K562 (cell line): ENCODE data around the gene CXCL12. TPM values are rescaled to one million over a fixed set of nuclear protein-coding genes. Genes with fewer than 3 reads are reported as not detected.

Experiments
- ATAC-seq: fragments of 200-7000 bp; cut with Tn5 transposase; 3 replicates; pipeline ENCODE4 v1.9.1; 2020; ENCODE audit warnings: moderate library complexity
- BruUV-seq: library from RNA; stranded (reverse); fragments of 400-500 nt; replicated peaks from 2 replicates; lab custom pipeline; 2021; lab: Mats Ljungman, UMichigan
- CTCF ChIA-PET: fragments of 300-600 bp; formaldehyde crosslinking; extraction: SDS; loops from one replicate; lab custom pipeline; 2021; ENCODE audit warnings: low intra/inter-chr PET ratio; lab: Yijun Ruan, JAX
- POLR2A ChIA-PET: fragments of 300-600, 350-650 bp; sonication (Branson Sonifier 250); formaldehyde crosslinking; extraction: SDS; loops from one replicate; lab custom pipeline; 2021; ENCODE audit warnings: antibody characterized with exemption, inconsistent platforms; lab: Yijun Ruan, JAX
- DNase-seq, 4 experiments: peaks; one replicate each; pipeline versions ENCODE4 v3.0.0 to v3.0.0-alpha.2; 2011 to 2018; ENCODE audit warnings: low spot score in 3 of 4, mixed read lengths in 3 of 4; ENCODE audit errors: extremely low read depth in 1 of 4
- FAIRE-seq: peaks from 2 replicates; lab custom pipeline; 2011; peaks lifted over from hg19 to GRCh38; lab: Jason Lieb, UNC
- H2AFZ ChIP-seq: 2 replicates; pipeline ENCODE4 v1.6.0; 2011; ENCODE audit warnings: low read depth, low read length, control low read depth, inconsistent platforms
- H3K27ac ChIP-seq: fragments of 200-600 bp; 3 replicates; pipeline ENCODE4 v1.8.0; 2011; ENCODE audit warnings: low read depth, mild to moderate bottlenecking, control low read depth, inconsistent platforms, low read length, moderate library complexity, mixed read lengths; ENCODE audit errors: extremely low read depth
- H3K27me3 ChIP-seq, 2 experiments: fragments of 300-600 bp in 1 of 2; 2 replicates in 1 of 2; 3 replicates in 1 of 2; pipeline versions ENCODE4 v1.6.0 to v1.8.0; 2011; ENCODE audit warnings: inconsistent platforms in 2 of 2, low read length in 2 of 2, mild to moderate bottlenecking in 1 of 2, mixed read lengths in 1 of 2, moderate library complexity in 1 of 2; ENCODE audit not compliant: control insufficient read depth in 2 of 2, insufficient read depth in 2 of 2
- H3K36me3 ChIP-seq: fragments of 300-600 bp; 3 replicates; pipeline ENCODE4 v1.8.0; 2011; ENCODE audit warnings: mild to moderate bottlenecking, low read length, inconsistent platforms; ENCODE audit not compliant: control insufficient read depth, insufficient read depth
- H3K4me1 ChIP-seq, 2 experiments: fragments of 200-600 bp in 1 of 2; replicated peaks in 1 of 2; 2 replicates in 1 of 2; 3 replicates in 1 of 2; pipeline versions ENCODE4 v1.5.1 to v1.8.0; 2011; ENCODE audit warnings: inconsistent platforms in 2 of 2, low read length in 2 of 2, mild to moderate bottlenecking in 1 of 2, mixed read lengths in 1 of 2, moderate library complexity in 1 of 2; ENCODE audit not compliant: control insufficient read depth in 2 of 2, insufficient read depth in 2 of 2
- H3K4me2 ChIP-seq: 2 replicates; pipeline ENCODE4 v1.6.1; 2011; ENCODE audit warnings: low read length, control low read depth, inconsistent platforms, mixed read lengths; ENCODE audit not compliant: insufficient read depth
- H3K4me3 ChIP-seq: fragments of 200-600 bp; sonication (generic), shearing (Covaris generic); 2 replicates; pipeline ENCODE4 v1.5.1; 2016; ENCODE audit warnings: control low read depth, inconsistent platforms
- H3K79me2 ChIP-seq: fragments of 200-600 bp; 3 replicates; pipeline ENCODE4 v1.8.0; 2011; ENCODE audit warnings: low read length, inconsistent platforms; ENCODE audit not compliant: control insufficient read depth, insufficient read depth
- H3K9ac ChIP-seq, 2 experiments: 2 replicates each; pipeline versions ENCODE4 v1.6.0 to v1.6.1; 2011; ENCODE audit warnings: low read depth in 2 of 2, low read length in 2 of 2, control low read depth in 1 of 2, inconsistent platforms in 1 of 2, mild to moderate bottlenecking in 1 of 2, mixed read lengths in 1 of 2; ENCODE audit not compliant: insufficient read depth in 1 of 2
- H3K9me1 ChIP-seq: one replicate; pipeline ENCODE4 v1.6.0; 2011; ENCODE audit warnings: inconsistent platforms, mild to moderate bottlenecking, low read length, moderate library complexity; ENCODE audit not compliant: control insufficient read depth, insufficient read depth
- H3K9me3 ChIP-seq: replicated peaks from 2 replicates; pipeline ENCODE4 v1.5.1; 2011; ENCODE audit warnings: low read depth, low read length, inconsistent platforms; ENCODE audit not compliant: control insufficient read depth, insufficient read depth
- H4K20me1 ChIP-seq: replicated peaks from 2 replicates; pipeline ENCODE4 v1.6.1; 2011; ENCODE audit warnings: low read length, inconsistent platforms, mixed read lengths; ENCODE audit not compliant: control insufficient read depth, insufficient read depth
- BCL6 ChIP-seq: fragments of 250-450 bp; sonication (Bioruptor Pico); IDR thresholded peaks from 2 replicates; pipeline ENCODE4 v1.4.0; 2020
- BRCA1 ChIP-seq, 2 experiments: fragments of 450-650 bp in 1 of 2; sonication (generic) in 1 of 2; formaldehyde crosslinking in 1 of 2; IDR thresholded peaks; 2 replicates each; pipeline versions ENCODE4 v1.5.0 to v1.6.1; 2017 to 2020; ENCODE audit warnings: mild to moderate bottlenecking in 1 of 2, missing genetic modification reagents in 1 of 2
- E2F6 ChIP-seq, 2 experiments: IDR thresholded peaks; 2 replicates each; pipeline ENCODE4 v1.6.1; 2011; ENCODE audit warnings: borderline replicate concordance in 1 of 2, control low read depth in 1 of 2, low read depth in 1 of 2, low read length in 1 of 2, mild to moderate bottlenecking in 1 of 2, mixed read lengths in 1 of 2, moderate library complexity in 1 of 2; ENCODE audit not compliant: insufficient read depth in 1 of 2, insufficient read length in 1 of 2, poor library complexity in 1 of 2, severe bottlenecking in 1 of 2; ENCODE audit errors: extremely low read depth in 1 of 2
- EP400 ChIP-seq: fragments of 450-650 bp; IDR thresholded peaks from 2 replicates; pipeline ENCODE4 v1.6.1; 2017; ENCODE audit warnings: antibody characterized with exemption, mild to moderate bottlenecking, moderate library complexity
- GTF2A2 ChIP-seq: IDR thresholded peaks from 2 replicates; pipeline ENCODE4 v1.6.1; 2016; ENCODE audit warnings: mild to moderate bottlenecking, missing genetic modification characterization, missing compliant biosample characterization
- MAZ ChIP-seq, 2 experiments: fragments of 450-650 bp in 1 of 2; sonication (generic) in 1 of 2; formaldehyde crosslinking; IDR thresholded peaks in 1 of 2; conservative IDR thresholded peaks in 1 of 2; 2 replicates each; pipeline versions ENCODE4 v1.4.0 to v1.5.0; 2020; ENCODE audit warnings: mild to moderate bottlenecking in 1 of 2, missing genetic modification reagents in 1 of 2
- MIER1 ChIP-seq: fragments of 450-650 bp; IDR thresholded peaks from 2 replicates; pipeline ENCODE4 v1.6.1; 2016; ENCODE audit warnings: antibody characterized with exemption, mild to moderate bottlenecking, low read depth
- MTA1 ChIP-seq: fragments of 450-650 bp; IDR thresholded peaks from 2 replicates; pipeline ENCODE4 v1.6.1; 2017; ENCODE audit warnings: borderline replicate concordance
- NCOA6 ChIP-seq: fragments of 450-650 bp; IDR thresholded peaks from 2 replicates; pipeline ENCODE4 v1.6.1; 2017; ENCODE audit warnings: mild to moderate bottlenecking
- NFE2L1 ChIP-seq: fragments of 450-650 bp; IDR thresholded peaks from 2 replicates; pipeline ENCODE4 v1.6.1; 2016; ENCODE audit warnings: missing genetic modification characterization, low read depth, mild to moderate bottlenecking, missing compliant biosample characterization, moderate library complexity, borderline replicate concordance
- WHSC1 ChIP-seq: IDR thresholded peaks from one replicate; pipeline ENCODE4 v1.6.1; 2012; ENCODE audit warnings: low read length, control low read depth, inconsistent platforms
- XRCC3 ChIP-seq: fragments of 450-650 bp; IDR thresholded peaks from 2 replicates; pipeline ENCODE4 v1.6.1; 2017; ENCODE audit warnings: mild to moderate bottlenecking, moderate library complexity
- ZNF274 ChIP-seq: IDR thresholded peaks from 2 replicates; pipeline ENCODE4 v1.6.1; 2011; ENCODE audit warnings: low read depth, mild to moderate bottlenecking, low read length, moderate library complexity, borderline replicate concordance
- ZNF3 ChIP-seq: fragments of 250-450 bp; sonication (Bioruptor Pico); IDR thresholded peaks from 2 replicates; pipeline ENCODE4 v1.5.0; 2021; ENCODE audit warnings: mild to moderate bottlenecking, moderate library complexity
- ZNF699 ChIP-seq: fragments of 250-450 bp; sonication (Bioruptor Pico); IDR thresholded peaks from 2 replicates; pipeline ENCODE4 v1.8.0; 2021; ENCODE audit warnings: mild to moderate bottlenecking, moderate library complexity; ENCODE audit not compliant: insufficient replicate concordance
- in situ Hi-C: fragments of 300-500 bp; cut with MboI; formaldehyde crosslinking; loops from 4 replicates; pipeline ENCODE4 v1.15.0; 2018; ENCODE audit warnings: inconsistent platforms, mixed read lengths
- intact Hi-C: fragments of 100-400 bp; cut with micrococcal nuclease; formaldehyde crosslinking; loops from 2 replicates; pipeline ENCODE4 v1.14.2; 2022
- polyA plus RNA-seq, 8 experiments: library from polyadenylated mRNA; depleted of rRNA in 4 of 8; stranded (reverse) in 5 of 8; unstranded in 3 of 8; fragments of >200 nt; fragmentation: Nextera tagmentation in 2 of 8; fragmentation: Illumina TruSeq in 1 of 8; extraction: Ambion mirVana in 2 of 8; extraction: Trizol in 1 of 8; gene quantifications; 2 replicates each; pipeline versions ENCODE4 v1.2.1 to v1.2.3, GENCODE V29; 2011 to 2014; ENCODE audit warnings: inconsistent platforms in 1 of 8, missing spikeins in 1 of 8
- total RNA-seq, 7 experiments: library from RNA; depleted of rRNA in 6 of 7; stranded (reverse); fragments of >200 nt in 6 of 7; fragmentation: Illumina TruSeq in 2 of 7; extraction: Trizol in 2 of 7; gene quantifications; 2 replicates each; pipeline versions ENCODE4 v1.2.1 to v1.2.3, GENCODE V29; 2011 to 2021; ENCODE audit warnings: low replicate concordance in 1 of 7
- TF ChIP-seq, protein P1 (sequence below): sonication (generic); formaldehyde crosslinking; IDR thresholded peaks from 2 replicates; pipeline ENCODE4 v1.9.0; 2022; ENCODE audit warnings: mild to moderate bottlenecking, missing genetic modification reagents

CXCL12 gene
- total and polyA plus RNA-seq, 9 of the 15 experiments (the other 6 are each of a cell fraction or from before 2014, with no cell fraction given) = 0.18 TPM; not detected in 8

DNA sequence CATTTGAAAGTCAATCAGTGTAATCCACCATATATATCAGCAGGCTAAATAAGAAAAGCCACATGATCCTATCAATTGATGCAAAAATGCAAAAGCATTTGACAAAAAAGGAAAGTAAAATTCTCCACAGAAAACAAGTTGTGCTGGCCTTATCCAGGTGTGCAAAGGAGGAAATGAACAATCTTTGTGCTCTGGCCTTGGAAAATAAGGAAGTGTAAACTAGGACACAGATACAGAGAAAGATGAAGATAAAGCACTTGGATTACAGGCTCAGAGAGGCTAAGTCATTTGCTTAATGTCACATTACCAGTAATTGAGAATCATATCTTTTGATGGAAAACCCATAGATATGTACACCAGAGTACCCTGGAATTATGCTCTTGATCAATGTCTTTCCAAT, 54.5 kb downstream of the CXCL12 start:
- H3K36me3 ChIP-seq = no peaks in the 10 kb centered on the region
- POLR2A ChIA-PET = no interaction called here
- BruUV-seq = no TSS peak
- intact Hi-C loops (no loop called here), in situ Hi-C loops (no loop called here)
- H3K4me2 ChIP-seq = no peak overlapping the region
- TF ChIP-seq BCL6 (CRISPR knock-in tag) (no peak), WHSC1 (no peak), ZNF3 (CRISPR knock-in tag) (no peak), MAZ (CRISPR knock-in tag; conservative IDR thresholded peaks at IDR 0.05 in 1 of 2, IDR thresholded peaks at IDR 0.05 in 1 of 2) (no peak), EP400 (no peak), ZNF274 (no peak), NCOA6 (no peak), XRCC3 (no peak), GTF2A2 (no peak), ZNF699 (CRISPR knock-in tag) (no peak), MTA1 (no peak), E2F6 (IDR thresholded peaks at IDR 0.05; ENCODE audit: borderline replicate concordance in 1 of 2, extremely low read depth in 1 of 2, insufficient read depth in 1 of 2, insufficient read length in 1 of 2, low read depth in 1 of 2, low read length in 1 of 2, poor library complexity in 1 of 2, severe bottlenecking in 1 of 2) (no peak), NFE2L1 (tag) (no peak), BRCA1 (IDR thresholded peaks at IDR 0.05) (no peak), BRCA1 (CRISPR knock-in tag; IDR thresholded peaks at IDR 0.05) (no peak), MIER1 (no peak)
- TF ChIP-seq, protein P1, sequence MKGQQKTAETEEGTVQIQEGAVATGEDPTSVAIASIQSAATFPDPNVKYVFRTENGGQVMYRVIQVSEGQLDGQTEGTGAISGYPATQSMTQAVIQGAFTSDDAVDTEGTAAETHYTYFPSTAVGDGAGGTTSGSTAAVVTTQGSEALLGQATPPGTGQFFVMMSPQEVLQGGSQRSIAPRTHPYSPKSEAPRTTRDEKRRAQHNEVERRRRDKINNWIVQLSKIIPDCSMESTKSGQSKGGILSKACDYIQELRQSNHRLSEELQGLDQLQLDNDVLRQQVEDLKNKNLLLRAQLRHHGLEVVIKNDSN (CRISPR knock-in tag) = no peak
- H3K4me3 ChIP-seq = no peak overlapping the region
- DNase-seq (no peak), FAIRE-seq (no peak), ATAC-seq (no peak)
- no peaks in the 10 kb centered on the region for H4K20me1 ChIP-seq
- H3K9ac ChIP-seq = no peak overlapping the region
- CTCF ChIA-PET = no interaction called here
- H3K27ac ChIP-seq = no peak overlapping the region
- no peaks in the 10 kb centered on the region for H3K79me2 ChIP-seq
- H3K9me1 ChIP-seq = no peaks in the 10 kb centered on the region
- no peaks in the 10 kb centered on the region for H3K4me1 ChIP-seq
- no peaks in the 10 kb centered on the region for H3K9me3 ChIP-seq
- H3K27me3 ChIP-seq = peaks cover 3 to 15% of the 10 kb centered on the region in 2 experiments; a peak in 2 of 5 replicates
- no peak overlapping the region for H2AFZ ChIP-seq
